PC-9 (cell line): ENCODE measurements around the gene GAL. TPM values are rescaled to one million over a fixed set of nuclear protein-coding genes. Genes with fewer than 3 reads are reported as not detected.
A peak's percentile ranks its signal among the peaks of the same experiment; 100 is the strongest.

Source experiments
- BruUV-seq: library from RNA; stranded (reverse); fragments of 400-500 nt; replicated peaks from 2 replicates; lab custom pipeline; 2021; lab: Mats Ljungman, UMichigan
- CTCF ChIA-PET: fragments of 300-600 bp; sonication (Branson Sonifier 250); formaldehyde crosslinking; loops from one replicate; lab custom pipeline; 2022; ENCODE audit warnings: antibody characterized with exemption; lab: Charles Lee
- POLR2A ChIA-PET: fragments of 300-600 bp; sonication (Branson Sonifier 250); formaldehyde crosslinking; loops from one replicate; lab custom pipeline; 2022; ENCODE audit warnings: antibody characterized with exemption; ENCODE audit not compliant: unreplicated experiment; lab: Charles Lee
- DNase-seq, 2 experiments: peaks; one replicate each; pipeline versions ENCODE4 v3.0.0 to v3.0.0-alpha.2; 2015 to 2022; ENCODE audit warnings: mixed read lengths in 1 of 2
- H2AFZ ChIP-seq: fragments of 200-600 bp; sonication (generic); 2 replicates; pipeline ENCODE4 v1.8.1; 2017; ENCODE audit warnings: antibody characterized with exemption
- H3F3A ChIP-seq: fragments of 200-600 bp; sonication (generic); 2 replicates; pipeline ENCODE4 v1.8.1; 2017; ENCODE audit warnings: antibody characterized with exemption, mild to moderate bottlenecking, low read depth; ENCODE audit not compliant: insufficient read depth
- H3K27ac ChIP-seq: fragments of 200-600 bp; sonication (generic); 2 replicates; pipeline ENCODE4 v1.6.1; 2016; ENCODE audit warnings: mixed run types
- H3K27me3 ChIP-seq: fragments of 200-600 bp; sonication (generic); 2 replicates; pipeline ENCODE4 v1.6.1; 2016; ENCODE audit warnings: low read depth, mixed run types; ENCODE audit not compliant: insufficient read depth
- H3K36me3 ChIP-seq: fragments of 200-600 bp; sonication (generic); 2 replicates; pipeline ENCODE4 v1.6.1; 2016; ENCODE audit warnings: low read depth, mixed run types
- H3K4me1 ChIP-seq: fragments of 200-600 bp; sonication (generic); replicated peaks from 2 replicates; pipeline ENCODE4 v1.6.1; 2016; ENCODE audit warnings: mixed run types; ENCODE audit not compliant: insufficient read depth
- H3K4me2 ChIP-seq: fragments of 200-600 bp; sonication (generic); 2 replicates; pipeline ENCODE4 v1.6.1; 2017; ENCODE audit warnings: mixed run types
- H3K4me3 ChIP-seq: fragments of 200-600 bp; sonication (generic); 2 replicates; pipeline ENCODE4 v1.6.1; 2016; ENCODE audit warnings: mixed run types
- H3K79me2 ChIP-seq: fragments of 200-600 bp; sonication (generic); 2 replicates; pipeline ENCODE4 v1.6.1; 2017; ENCODE audit warnings: low read depth, mixed run types
- H3K9me2 ChIP-seq: fragments of 200-600 bp; sonication (generic); 2 replicates; pipeline ENCODE4 v1.8.1; 2017; ENCODE audit warnings: mild to moderate bottlenecking; ENCODE audit not compliant: insufficient read depth
- H3K9me3 ChIP-seq: fragments of 200-600 bp; sonication (generic); 2 replicates; pipeline ENCODE4 v1.8.1; 2016; ENCODE audit warnings: low read depth; ENCODE audit not compliant: insufficient read depth
- H4K20me1 ChIP-seq: fragments of 200-600 bp; sonication (generic); 2 replicates; pipeline ENCODE4 v1.8.1; 2017; ENCODE audit not compliant: insufficient read depth
- EZH2 ChIP-seq: fragments of 200-600 bp; sonication (generic); IDR thresholded peaks from 2 replicates; pipeline ENCODE4 v1.8.0; 2017; ENCODE audit warnings: antibody characterized with exemption, low read depth
- intact Hi-C: fragments of 100-400 bp; cut with micrococcal nuclease; formaldehyde crosslinking; loops from one replicate; pipeline ENCODE4 v1.10.0; 2022; ENCODE audit not compliant: unreplicated experiment
- total RNA-seq: library from RNA; stranded (reverse); gene quantifications from 2 replicates; pipeline ENCODE4 v1.2.3, GENCODE V29; 2021
- TF ChIP-seq, protein P1 (sequence below): fragments of 200-600 bp; sonication (generic); conservative IDR thresholded peaks from 2 replicates; pipeline ENCODE4 v1.6.1; 2017; ENCODE audit warnings: mixed run types, antibody characterized with exemption, mild to moderate bottlenecking, moderate library complexity

GAL gene
- total RNA-seq, 1 experiment from 2014 or later: 12.8 TPM

DNA sequence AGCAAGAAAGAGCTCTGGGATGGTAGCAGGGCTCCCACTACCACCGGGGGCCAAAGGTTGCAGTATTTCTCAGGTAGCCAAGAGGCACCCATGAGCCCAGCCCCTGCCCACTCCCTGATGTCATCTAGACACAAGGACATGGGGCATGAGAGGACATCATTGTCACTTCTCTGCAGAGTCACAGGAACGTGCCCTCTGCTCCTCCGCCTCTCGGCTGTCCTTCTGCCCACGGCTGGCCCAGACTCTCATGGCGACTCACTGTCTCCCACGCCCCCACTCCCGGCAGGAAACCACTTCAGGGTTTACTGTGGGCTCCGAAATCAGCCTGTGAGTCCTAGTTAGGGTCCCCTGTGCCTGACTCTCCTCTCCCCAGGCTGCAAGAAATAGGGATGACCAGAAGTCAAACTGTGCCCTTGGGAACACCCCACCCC lies 1.8 kb upstream of the GAL start:
- Histone ChIP-seq H2AFZ (no peak overlapping the region), H3K4me3 (no peak overlapping the region), H3K79me2 (no peaks in the 10 kb centered on the region), H4K20me1 (no peaks in the 10 kb centered on the region), H3K27me3 (peaks cover 28% of the 10 kb centered on the region), H3K4me1 (peaks cover 12% of the 10 kb centered on the region), H3K9me3 (no peaks in the 10 kb centered on the region), H3K4me2 (no peak overlapping the region), H3K27ac (no peak overlapping the region), H3K36me3 (no peaks in the 10 kb centered on the region), H3K9me2 (no peaks in the 10 kb centered on the region), H3F3A (peaks cover 8% of the 10 kb centered on the region)
- ChIA-PET CTCF (no interaction called here), POLR2A (interaction anchor here (0.7 kb wide), 1 partner anchor 199 kb away, joined by 3 read pairs; no protein-coding TSS in a partner anchor)
- TF ChIP-seq, protein P1, sequence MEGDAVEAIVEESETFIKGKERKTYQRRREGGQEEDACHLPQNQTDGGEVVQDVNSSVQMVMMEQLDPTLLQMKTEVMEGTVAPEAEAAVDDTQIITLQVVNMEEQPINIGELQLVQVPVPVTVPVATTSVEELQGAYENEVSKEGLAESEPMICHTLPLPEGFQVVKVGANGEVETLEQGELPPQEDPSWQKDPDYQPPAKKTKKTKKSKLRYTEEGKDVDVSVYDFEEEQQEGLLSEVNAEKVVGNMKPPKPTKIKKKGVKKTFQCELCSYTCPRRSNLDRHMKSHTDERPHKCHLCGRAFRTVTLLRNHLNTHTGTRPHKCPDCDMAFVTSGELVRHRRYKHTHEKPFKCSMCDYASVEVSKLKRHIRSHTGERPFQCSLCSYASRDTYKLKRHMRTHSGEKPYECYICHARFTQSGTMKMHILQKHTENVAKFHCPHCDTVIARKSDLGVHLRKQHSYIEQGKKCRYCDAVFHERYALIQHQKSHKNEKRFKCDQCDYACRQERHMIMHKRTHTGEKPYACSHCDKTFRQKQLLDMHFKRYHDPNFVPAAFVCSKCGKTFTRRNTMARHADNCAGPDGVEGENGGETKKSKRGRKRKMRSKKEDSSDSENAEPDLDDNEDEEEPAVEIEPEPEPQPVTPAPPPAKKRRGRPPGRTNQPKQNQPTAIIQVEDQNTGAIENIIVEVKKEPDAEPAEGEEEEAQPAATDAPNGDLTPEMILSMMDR: no peak
- no peak for TF ChIP-seq EZH2
- intact Hi-C loops: no loop called here
- no peak for DNase-seq
- no TSS peak for BruUV-seq

- Histone ChIP-seq H3F3A (peaks cover 3% of the 10 kb centered on the region; the same call in 1 of the 2 replicates), H3K9me3 (no peaks in the 10 kb centered on the region), H3K27me3 (peaks cover 28% of the 10 kb centered on the region), H3K79me2 (no peaks in the 10 kb centered on the region), H3K9me2 (no peaks in the 10 kb centered on the region), H4K20me1 (no peaks in the 10 kb centered on the region), H3K4me2 (no peak overlapping the region), H2AFZ (no peak overlapping the region), H3K4me3 (no peak overlapping the region), H3K4me1 (peaks cover 8% of the 10 kb centered on the region; the same call in 1 of the 2 replicates), H3K36me3 (no peaks in the 10 kb centered on the region), H3K27ac (no peak overlapping the region)
- ChIA-PET POLR2A (no interaction called here), CTCF (no interaction called here)
- no TSS peak for BruUV-seq
- intact Hi-C loops: no loop called here
- TF ChIP-seq EZH2: no peak
- TF ChIP-seq, protein P1: no peak
- no peak for DNase-seq
Observed at GRCh38 chr11:68683121-68683520, 1.2 kb upstream of the GAL start.

DNA sequence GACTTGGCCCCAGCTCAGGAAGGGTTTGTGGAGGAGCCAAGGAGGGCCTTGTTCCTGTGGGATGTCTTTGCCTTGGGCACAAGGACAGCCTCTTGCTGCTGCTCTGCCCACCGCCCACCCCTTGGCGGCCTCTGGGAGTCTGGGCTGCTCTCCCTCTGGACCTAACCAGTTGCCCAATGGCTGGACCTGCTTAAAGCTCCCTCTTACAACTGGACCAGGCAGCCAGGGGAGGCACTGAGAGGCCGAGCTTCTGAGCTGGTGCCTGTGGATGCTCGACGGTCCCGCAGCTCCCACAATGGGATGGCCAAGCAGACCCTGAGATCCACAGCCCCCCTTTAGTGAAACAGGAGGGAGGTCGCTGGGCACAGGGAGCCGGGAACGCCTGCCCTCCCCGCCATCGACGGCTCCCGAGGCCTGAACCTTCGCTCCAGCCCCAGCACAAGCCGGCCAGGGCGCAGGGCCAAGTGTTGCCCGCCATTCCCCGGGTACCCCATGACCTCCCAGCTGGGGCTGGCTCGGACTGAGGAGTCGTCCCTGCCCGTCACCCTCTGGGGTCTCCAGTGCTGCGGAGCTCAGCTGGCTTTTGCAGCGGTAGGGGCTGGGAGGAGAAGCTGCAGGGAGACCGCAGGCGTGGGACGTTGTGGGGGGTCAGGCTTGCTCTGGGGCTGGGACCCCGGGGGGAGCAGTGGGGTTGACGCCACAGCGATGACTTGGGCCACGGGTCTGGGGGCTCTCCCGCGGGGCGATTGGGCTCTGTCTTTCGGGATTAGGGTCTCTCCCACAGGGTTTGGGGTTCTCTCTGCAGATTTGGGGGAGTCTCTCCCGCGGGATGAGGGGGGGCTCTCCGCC lies 584 bp upstream of the GAL start:
- peaks cover 8% of the 10 kb centered on the region; the same call in 1 of the 2 replicates for H3K4me1 ChIP-seq
- H3F3A ChIP-seq: no peaks in the 10 kb centered on the region; the same call in 1 of the 2 replicates
- no peak for TF ChIP-seq EZH2
- TF ChIP-seq, protein P1: no peak
- BruUV-seq: no TSS peak
- H3K79me2 ChIP-seq: no peaks in the 10 kb centered on the region
- H3K36me3 ChIP-seq: no peaks in the 10 kb centered on the region
- H3K4me3 ChIP-seq: peak overlapping the region; percentile 72; the same call in 1 of the 2 replicates
- intact Hi-C loops: no loop called here
- no peak for DNase-seq
- H3K9me3 ChIP-seq: no peaks in the 10 kb centered on the region
- CTCF ChIA-PET: interaction anchor here (0.6 kb wide), 1 partner anchor 592 kb away, joined by 9 read pairs; no protein-coding TSS in a partner anchor
- POLR2A ChIA-PET: interaction anchor here (0.7 kb wide), 1 partner anchor 1042 kb away, joined by 3 read pairs; no protein-coding TSS in a partner anchor
- peak overlapping the region; percentile 86; the same call in 1 of the 2 replicates for H2AFZ ChIP-seq
- H3K27ac ChIP-seq: no peak overlapping the region
- no peaks in the 10 kb centered on the region for H4K20me1 ChIP-seq
- no peaks in the 10 kb centered on the region for H3K9me2 ChIP-seq
- H3K27me3 ChIP-seq: peaks cover 28% of the 10 kb centered on the region
- peak overlapping the region; percentile 94 for H3K4me2 ChIP-seq
